ENCODE data around the gene MCC.

Gene MCC

GRCh38 chr5:113090336-113091106 lies 397.7 kb downstream of the MCC start:
- Mint-ChIP-seq H3K9me3 (no peaks in the 10 kb centered on the region), H3K4me3 (peak overlapping the region in 2 of 3 experiments; percentile 4 to 10), H3K36me3 (ENCODE audit: low read depth) (peaks cover 35% of the 10 kb centered on the region), H3K4me1 (peaks cover 56% of the 10 kb centered on the region), H3K27me3 (ENCODE audit: low read depth) (no peaks in the 10 kb centered on the region), H3K27ac (peak overlapping the region; percentile 78 to 92 (median 81))
- TF ChIP-seq CTCF (IDR thresholded peaks at IDR 0.05; ENCODE audit: unreplicated experiment in 3 of 3): no peak

GRCh38 chr5:113089653-113090335 lies 398.5 kb downstream of the MCC start:
- peak overlapping the region; percentile 78 to 92 (median 81) for H3K27ac Mint-ChIP-seq
- no peaks in the 10 kb centered on the region for H3K9me3 Mint-ChIP-seq
- H3K27me3 Mint-ChIP-seq (ENCODE audit: low read depth): no peaks in the 10 kb centered on the region
- peaks cover 30% of the 10 kb centered on the region for H3K36me3 Mint-ChIP-seq (ENCODE audit: low read depth)
- H3K4me1 Mint-ChIP-seq: peaks cover 61% of the 10 kb centered on the region
- no peak for TF ChIP-seq CTCF (IDR thresholded peaks at IDR 0.05; ENCODE audit: unreplicated experiment in 3 of 3)
- H3K4me3 Mint-ChIP-seq: peak overlapping the region in 2 of 3 experiments; percentile 4 to 10

- Mint-ChIP-seq H3K4me3 (peak overlapping the region; percentile 7 to 39 (median 13)), H3K27ac (peak overlapping the region; percentile 80 to 90 (median 80)), H3K36me3 (ENCODE audit: low read depth) (peaks cover 36% of the 10 kb centered on the region), H3K4me1 (peaks cover 78% of the 10 kb centered on the region), H3K27me3 (ENCODE audit: low read depth) (no peaks in the 10 kb centered on the region), H3K9me3 (no peaks in the 10 kb centered on the region)
- no peak for TF ChIP-seq CTCF (IDR thresholded peaks at IDR 0.05; ENCODE audit: unreplicated experiment in 3 of 3)
Measured at GRCh38 chr5:113087976-113088514, 400.2 kb downstream of the MCC start.

- Mint-ChIP-seq H3K9me3 (no peaks in the 10 kb centered on the region), H3K27me3 (ENCODE audit: low read depth) (no peaks in the 10 kb centered on the region), H3K4me3 (peak overlapping the region in 2 of 3 experiments; percentile 3 to 11), H3K36me3 (ENCODE audit: low read depth) (peaks cover 48% of the 10 kb centered on the region), H3K4me1 (peaks cover 73% of the 10 kb centered on the region), H3K27ac (peak overlapping the region; percentile 80 to 90 (median 85))
- TF ChIP-seq CTCF (IDR thresholded peaks at IDR 0.05; ENCODE audit: unreplicated experiment in 3 of 3): no peak
Measured at GRCh38 chr5:113085880-113086409, 402.3 kb downstream of the MCC start.

GRCh38 chr5:113085084-113085414 lies 403.2 kb downstream of the MCC start:
- H3K27ac Mint-ChIP-seq: peak overlapping the region; percentile 80 to 86 (median 81)
- H3K4me1 Mint-ChIP-seq: peaks cover 64% of the 10 kb centered on the region
- H3K27me3 Mint-ChIP-seq (ENCODE audit: low read depth): no peaks in the 10 kb centered on the region
- H3K9me3 Mint-ChIP-seq: peaks cover 3% of the 10 kb centered on the region
- H3K4me3 Mint-ChIP-seq: no peak overlapping the region
- no peak for TF ChIP-seq CTCF (IDR thresholded peaks at IDR 0.05; ENCODE audit: unreplicated experiment in 3 of 3)
- H3K36me3 Mint-ChIP-seq (ENCODE audit: low read depth): peaks cover 56% of the 10 kb centered on the region

Data from nephron (organoid).